HCT116 (cell line): ENCODE data around the gene SLC6A12.

Source experiments
- CEBPB ChIP-seq: IDR thresholded peaks from 2 replicates; pipeline ENCODE4 v1.6.1; 2012; ENCODE audit warnings: low read depth
- ELF1 ChIP-seq: IDR thresholded peaks from 2 replicates; pipeline ENCODE4 v1.6.1; 2012; ENCODE audit warnings: low read depth, borderline replicate concordance
- EZH2 ChIP-seq: fragments of 200-600 bp; sonication (generic); IDR thresholded peaks from 2 replicates; pipeline ENCODE4 v1.6.1; 2017; ENCODE audit warnings: antibody characterized with exemption, mixed run types
- EZH2phosphoT487 ChIP-seq: fragments of 200-600 bp; IDR thresholded peaks from 2 replicates; pipeline ENCODE4 v1.6.1; 2018; ENCODE audit warnings: antibody characterized with exemption, borderline replicate concordance
- POLR2A ChIP-seq: IDR thresholded peaks from 2 replicates; pipeline ENCODE4 v1.7.0; 2011; ENCODE audit warnings: borderline replicate concordance; ENCODE audit not compliant: insufficient read depth, insufficient read length; ENCODE audit errors: extremely low read depth
- POLR2AphosphoS5 ChIP-seq: IDR thresholded peaks from 2 replicates; pipeline ENCODE4 v1.6.1; 2011; ENCODE audit warnings: mild to moderate bottlenecking, low read depth, low read length, moderate library complexity
- SIN3A ChIP-seq: IDR thresholded peaks from 2 replicates; pipeline ENCODE4 v1.6.1; 2012; ENCODE audit warnings: low read depth
- TCF7L2 ChIP-seq: IDR thresholded peaks from 2 replicates; pipeline ENCODE4 v1.7.0; 2011; ENCODE audit warnings: borderline replicate concordance, inconsistent platforms; ENCODE audit not compliant: insufficient read depth, insufficient read length; ENCODE audit errors: extremely low read depth
- YY1 ChIP-seq: IDR thresholded peaks from 2 replicates; pipeline ENCODE4 v1.6.1; 2011; ENCODE audit warnings: low read length, low read depth, moderate library complexity, mild to moderate bottlenecking; ENCODE audit not compliant: insufficient replicate concordance; ENCODE audit errors: extremely low read depth
- ZFX ChIP-seq: fragments of 450-650 bp; IDR thresholded peaks from 2 replicates; pipeline ENCODE4 v1.6.1; 2017
- TF ChIP-seq, protein P1 (sequence below), 3 experiments: fragments of 200-600 bp in 1 of 3; sonication (generic) in 1 of 3; IDR thresholded peaks in 2 of 3; conservative IDR thresholded peaks in 1 of 3; 2 replicates each; pipeline ENCODE4 v1.5.1; 2012 to 2017; ENCODE audit warnings: low read depth in 2 of 3, low read length in 2 of 3, antibody characterized with exemption in 1 of 3, borderline replicate concordance in 1 of 3, control low read depth in 1 of 3, mild to moderate bottlenecking in 1 of 3, mixed read lengths in 1 of 3, mixed run types in 1 of 3, moderate library complexity in 1 of 3; ENCODE audit not compliant: insufficient read depth in 1 of 3
- TF ChIP-seq, protein P2 (sequence below): IDR thresholded peaks from 2 replicates; pipeline ENCODE4 v1.6.1; 2012; ENCODE audit warnings: low read depth
- TF ChIP-seq, protein P3 (sequence below): IDR thresholded peaks from 2 replicates; pipeline ENCODE4 v1.6.1; 2012

DNA sequence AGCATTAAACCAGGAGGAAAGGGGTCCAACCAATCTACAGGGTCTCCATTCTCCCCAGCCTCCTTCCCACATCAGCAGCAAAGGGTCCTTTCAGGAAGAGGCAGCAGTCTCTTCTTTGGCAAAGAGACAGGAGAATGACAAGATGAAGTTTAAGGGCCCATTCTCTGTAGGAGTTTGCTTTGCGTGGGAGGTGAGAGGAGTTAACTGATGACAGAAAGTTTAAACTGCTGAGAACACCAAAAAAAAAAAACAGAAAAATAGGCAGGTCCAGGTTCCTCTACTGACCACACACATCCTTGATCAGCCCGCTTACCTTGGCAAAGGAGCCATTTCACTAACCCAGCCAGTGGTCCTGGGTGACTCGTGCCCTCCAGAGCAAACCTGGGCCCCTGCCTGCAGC, 43.0 kb upstream of the SLC6A12 start:
- TF ChIP-seq, protein P1, sequence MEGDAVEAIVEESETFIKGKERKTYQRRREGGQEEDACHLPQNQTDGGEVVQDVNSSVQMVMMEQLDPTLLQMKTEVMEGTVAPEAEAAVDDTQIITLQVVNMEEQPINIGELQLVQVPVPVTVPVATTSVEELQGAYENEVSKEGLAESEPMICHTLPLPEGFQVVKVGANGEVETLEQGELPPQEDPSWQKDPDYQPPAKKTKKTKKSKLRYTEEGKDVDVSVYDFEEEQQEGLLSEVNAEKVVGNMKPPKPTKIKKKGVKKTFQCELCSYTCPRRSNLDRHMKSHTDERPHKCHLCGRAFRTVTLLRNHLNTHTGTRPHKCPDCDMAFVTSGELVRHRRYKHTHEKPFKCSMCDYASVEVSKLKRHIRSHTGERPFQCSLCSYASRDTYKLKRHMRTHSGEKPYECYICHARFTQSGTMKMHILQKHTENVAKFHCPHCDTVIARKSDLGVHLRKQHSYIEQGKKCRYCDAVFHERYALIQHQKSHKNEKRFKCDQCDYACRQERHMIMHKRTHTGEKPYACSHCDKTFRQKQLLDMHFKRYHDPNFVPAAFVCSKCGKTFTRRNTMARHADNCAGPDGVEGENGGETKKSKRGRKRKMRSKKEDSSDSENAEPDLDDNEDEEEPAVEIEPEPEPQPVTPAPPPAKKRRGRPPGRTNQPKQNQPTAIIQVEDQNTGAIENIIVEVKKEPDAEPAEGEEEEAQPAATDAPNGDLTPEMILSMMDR (IDR thresholded peaks at IDR 0.05 in 2 of 3, conservative IDR thresholded peaks at IDR 0.05 in 1 of 3; ENCODE audit: borderline replicate concordance in 1 of 3, insufficient read depth in 1 of 3, low read depth in 2 of 3, low read length in 2 of 3): no peak
- TF ChIP-seq, protein P2, sequence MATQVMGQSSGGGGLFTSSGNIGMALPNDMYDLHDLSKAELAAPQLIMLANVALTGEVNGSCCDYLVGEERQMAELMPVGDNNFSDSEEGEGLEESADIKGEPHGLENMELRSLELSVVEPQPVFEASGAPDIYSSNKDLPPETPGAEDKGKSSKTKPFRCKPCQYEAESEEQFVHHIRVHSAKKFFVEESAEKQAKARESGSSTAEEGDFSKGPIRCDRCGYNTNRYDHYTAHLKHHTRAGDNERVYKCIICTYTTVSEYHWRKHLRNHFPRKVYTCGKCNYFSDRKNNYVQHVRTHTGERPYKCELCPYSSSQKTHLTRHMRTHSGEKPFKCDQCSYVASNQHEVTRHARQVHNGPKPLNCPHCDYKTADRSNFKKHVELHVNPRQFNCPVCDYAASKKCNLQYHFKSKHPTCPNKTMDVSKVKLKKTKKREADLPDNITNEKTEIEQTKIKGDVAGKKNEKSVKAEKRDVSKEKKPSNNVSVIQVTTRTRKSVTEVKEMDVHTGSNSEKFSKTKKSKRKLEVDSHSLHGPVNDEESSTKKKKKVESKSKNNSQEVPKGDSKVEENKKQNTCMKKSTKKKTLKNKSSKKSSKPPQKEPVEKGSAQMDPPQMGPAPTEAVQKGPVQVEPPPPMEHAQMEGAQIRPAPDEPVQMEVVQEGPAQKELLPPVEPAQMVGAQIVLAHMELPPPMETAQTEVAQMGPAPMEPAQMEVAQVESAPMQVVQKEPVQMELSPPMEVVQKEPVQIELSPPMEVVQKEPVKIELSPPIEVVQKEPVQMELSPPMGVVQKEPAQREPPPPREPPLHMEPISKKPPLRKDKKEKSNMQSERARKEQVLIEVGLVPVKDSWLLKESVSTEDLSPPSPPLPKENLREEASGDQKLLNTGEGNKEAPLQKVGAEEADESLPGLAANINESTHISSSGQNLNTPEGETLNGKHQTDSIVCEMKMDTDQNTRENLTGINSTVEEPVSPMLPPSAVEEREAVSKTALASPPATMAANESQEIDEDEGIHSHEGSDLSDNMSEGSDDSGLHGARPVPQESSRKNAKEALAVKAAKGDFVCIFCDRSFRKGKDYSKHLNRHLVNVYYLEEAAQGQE: no peak
- TF ChIP-seq SIN3A: no peak
- no peak for TF ChIP-seq YY1
- no peak for TF ChIP-seq POLR2A
- no peak for TF ChIP-seq POLR2AphosphoS5
- no peak for TF ChIP-seq ELF1
- no peak for TF ChIP-seq EZH2phosphoT487
- TF ChIP-seq, protein P3, sequence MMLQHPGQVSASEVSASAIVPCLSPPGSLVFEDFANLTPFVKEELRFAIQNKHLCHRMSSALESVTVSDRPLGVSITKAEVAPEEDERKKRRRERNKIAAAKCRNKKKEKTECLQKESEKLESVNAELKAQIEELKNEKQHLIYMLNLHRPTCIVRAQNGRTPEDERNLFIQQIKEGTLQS: no peak
- no peak for TF ChIP-seq ZFX
- no peak for TF ChIP-seq EZH2
- TF ChIP-seq CEBPB: no peak
- TF ChIP-seq TCF7L2: no peak
